Tibial artery (tissue), 4 donors: ENCODE data around the gene ADARB2.

Experiments
- DNase-seq, 2 donors: peaks; one replicate each; pipeline ENCODE4 v3.0.0-alpha.2; 2019
- H3K27ac ChIP-seq, 2 donors: fragments of 200-600 bp; sonication (generic) in 1 of 2; 1 replicate in 1 of 2; 2 replicates in 1 of 2; pipeline ENCODE4 v1.5.1; 2018 to 2019; ENCODE audit warnings: mild to moderate bottlenecking in 1 of 2
- H3K27me3 ChIP-seq, 2 donors: fragments of 200-600 bp; sonication (generic) in 1 of 2; one replicate each; pipeline versions ENCODE4 v1.5.1 to v1.6.0; 2016 to 2019
- H3K36me3 ChIP-seq, 3 donors: fragments of 200-600 bp; sonication (generic) in 2 of 3; one replicate each; pipeline ENCODE4 v1.5.1; 2016 to 2019; ENCODE audit warnings: mild to moderate bottlenecking in 2 of 3
- H3K4me1 ChIP-seq, 4 donors: fragments of 200-600 bp; sonication (generic) in 2 of 4; 1 replicate in 3 of 4; 2 replicates in 1 of 4; pipeline ENCODE4 v1.5.1; 2016 to 2019
- H3K4me3 ChIP-seq, 2 donors: fragments of 200-600 bp; sonication (generic) in 1 of 2; 1 replicate in 1 of 2; 2 replicates in 1 of 2; pipeline ENCODE4 v1.5.1; 2018 to 2019; ENCODE audit warnings: mild to moderate bottlenecking in 2 of 2
- H3K9me3 ChIP-seq, 3 donors: fragments of 200-600 bp; sonication (generic) in 1 of 3; one replicate each; pipeline ENCODE4 v1.5.1; 2016 to 2019
- intact Hi-C: fragments of 100-400 bp; cut with DNase I; formaldehyde crosslinking; loops from one replicate; pipeline ENCODE4 v1.15.0; 2023; ENCODE audit warnings: low total_unique reads
- TF ChIP-seq, protein P1 (sequence below), 2 experiments: fragments of 200-600 bp in 1 of 2; fragments of 450-650 bp in 1 of 2; IDR thresholded peaks; one replicate each; pipeline ENCODE4 v1.5.1; 2017 to 2019; ENCODE audit warnings: antibody characterized with exemption in 2 of 2, mild to moderate bottlenecking in 1 of 2, moderate library complexity in 1 of 2

The ADARB2 gene

DNA sequence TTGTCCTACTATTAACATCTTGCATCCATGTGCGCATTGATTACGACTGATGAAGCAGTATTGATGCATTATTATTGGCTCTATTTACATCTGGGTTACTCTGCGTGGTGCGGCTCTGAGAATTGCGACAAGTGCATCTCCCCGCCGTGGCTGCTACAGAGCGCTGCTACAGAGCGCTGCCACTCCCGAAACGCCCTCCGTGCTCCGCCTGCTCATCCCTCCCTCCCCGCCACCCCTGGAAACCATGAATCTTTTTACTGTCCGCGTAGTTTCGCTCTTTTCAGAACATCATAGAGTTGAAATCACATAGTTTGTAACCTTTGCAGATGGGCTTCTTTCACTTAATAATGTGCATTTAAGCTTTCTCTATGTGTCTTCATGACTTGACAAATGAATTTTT lies 74.1 kb downstream of the ADARB2 start:
- intact Hi-C loops: no loop called here

GRCh38 chr10:1662438-1663025 lies 74.8 kb downstream of the ADARB2 start:
- TF ChIP-seq, protein P1, sequence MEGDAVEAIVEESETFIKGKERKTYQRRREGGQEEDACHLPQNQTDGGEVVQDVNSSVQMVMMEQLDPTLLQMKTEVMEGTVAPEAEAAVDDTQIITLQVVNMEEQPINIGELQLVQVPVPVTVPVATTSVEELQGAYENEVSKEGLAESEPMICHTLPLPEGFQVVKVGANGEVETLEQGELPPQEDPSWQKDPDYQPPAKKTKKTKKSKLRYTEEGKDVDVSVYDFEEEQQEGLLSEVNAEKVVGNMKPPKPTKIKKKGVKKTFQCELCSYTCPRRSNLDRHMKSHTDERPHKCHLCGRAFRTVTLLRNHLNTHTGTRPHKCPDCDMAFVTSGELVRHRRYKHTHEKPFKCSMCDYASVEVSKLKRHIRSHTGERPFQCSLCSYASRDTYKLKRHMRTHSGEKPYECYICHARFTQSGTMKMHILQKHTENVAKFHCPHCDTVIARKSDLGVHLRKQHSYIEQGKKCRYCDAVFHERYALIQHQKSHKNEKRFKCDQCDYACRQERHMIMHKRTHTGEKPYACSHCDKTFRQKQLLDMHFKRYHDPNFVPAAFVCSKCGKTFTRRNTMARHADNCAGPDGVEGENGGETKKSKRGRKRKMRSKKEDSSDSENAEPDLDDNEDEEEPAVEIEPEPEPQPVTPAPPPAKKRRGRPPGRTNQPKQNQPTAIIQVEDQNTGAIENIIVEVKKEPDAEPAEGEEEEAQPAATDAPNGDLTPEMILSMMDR (IDR thresholded peaks at IDR 0.05): no peak
- no peak overlapping the region for H3K27ac ChIP-seq
- no peak overlapping the region for H3K4me3 ChIP-seq
- no peaks in the 10 kb centered on the region for H3K4me1 ChIP-seq
- intact Hi-C loops: no loop called here
- peak in 1 of 2 donors; percentile 31 for DNase-seq
- no peaks in the 10 kb centered on the region for H3K9me3 ChIP-seq
- peaks cover 0 to 9% of the 10 kb centered on the region in 2 donors for H3K27me3 ChIP-seq
- H3K36me3 ChIP-seq: no peaks in the 10 kb centered on the region

More for the DNA sequence above, 74.1 kb downstream of the ADARB2 start:
- H3K4me3 ChIP-seq: no peak overlapping the region
- no peaks in the 10 kb centered on the region for H3K9me3 ChIP-seq
- no peaks in the 10 kb centered on the region for H3K4me1 ChIP-seq
- TF ChIP-seq, protein P1 (IDR thresholded peaks at IDR 0.05): no peak
- H3K27me3 ChIP-seq: peaks cover 0 to 9% of the 10 kb centered on the region in 2 donors
- no peaks in the 10 kb centered on the region for H3K36me3 ChIP-seq
- DNase-seq: peak in 1 of 2 donors; percentile 15
- no peak overlapping the region for H3K27ac ChIP-seq

DNA sequence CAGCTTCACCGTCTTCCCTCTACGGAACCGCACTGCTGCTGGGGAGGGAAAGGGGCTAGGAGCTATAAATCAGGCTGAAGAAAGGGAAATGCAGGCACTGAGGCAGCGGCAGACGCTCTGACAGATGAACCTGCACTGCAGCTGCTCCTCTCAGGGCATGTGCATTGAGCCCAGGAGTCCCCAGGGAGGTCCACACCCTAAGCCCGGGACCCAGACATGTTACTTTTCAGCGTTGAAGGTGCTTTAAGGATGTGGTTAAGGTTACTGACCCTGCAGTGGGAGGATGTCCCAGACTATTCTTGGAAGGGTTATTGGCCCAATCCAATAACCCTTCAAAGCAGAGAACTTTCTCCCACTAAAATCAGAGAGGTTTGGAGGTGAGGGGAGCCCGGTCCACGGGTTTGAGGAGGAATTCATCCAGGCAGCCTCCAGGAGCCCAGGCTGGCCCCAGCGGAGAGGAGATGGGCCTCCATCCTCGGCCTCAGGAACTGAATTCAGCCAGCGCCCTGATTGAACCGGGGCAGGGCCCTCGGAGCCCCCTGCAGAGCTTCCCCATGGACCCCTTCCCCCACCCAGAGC lies 75.4 kb downstream of the ADARB2 start:
- DNase-seq: peak in 1 of 2 donors; percentile 42
- intact Hi-C loops: no loop called here
- H3K27ac ChIP-seq: no peak overlapping the region
- H3K9me3 ChIP-seq: no peaks in the 10 kb centered on the region
- H3K27me3 ChIP-seq: peaks cover 0 to 9% of the 10 kb centered on the region in 2 donors
- H3K4me3 ChIP-seq: no peak overlapping the region
- no peaks in the 10 kb centered on the region for H3K36me3 ChIP-seq
- TF ChIP-seq, protein P1 (IDR thresholded peaks at IDR 0.05): no peak
- H3K4me1 ChIP-seq: no peaks in the 10 kb centered on the region

GRCh38 chr10:1661416-1661815 lies 75.9 kb downstream of the ADARB2 start:
- TF ChIP-seq, protein P1 (IDR thresholded peaks at IDR 0.05): no peak
- Histone ChIP-seq H3K27me3 (peaks cover 0 to 9% of the 10 kb centered on the region in 2 donors), H3K27ac (no peak overlapping the region), H3K4me3 (no peak overlapping the region), H3K4me1 (no peaks in the 10 kb centered on the region), H3K36me3 (no peaks in the 10 kb centered on the region), H3K9me3 (no peaks in the 10 kb centered on the region)
- intact Hi-C loops: no loop called here
- DNase-seq: peak in 1 of 2 donors; percentile 11

- Histone ChIP-seq H3K27ac (no peak overlapping the region), H3K9me3 (no peaks in the 10 kb centered on the region), H3K27me3 (peaks cover 0 to 9% of the 10 kb centered on the region in 2 donors), H3K4me1 (no peaks in the 10 kb centered on the region), H3K4me3 (no peak overlapping the region), H3K36me3 (no peaks in the 10 kb centered on the region)
- TF ChIP-seq, protein P1 (IDR thresholded peaks at IDR 0.05): no peak
- DNase-seq: no peak
- intact Hi-C loops: no loop called here
Measured at GRCh38 chr10:1660815-1661214, 76.5 kb downstream of the ADARB2 start.
